ENCODE results near the gene PDSS2.

DNA sequence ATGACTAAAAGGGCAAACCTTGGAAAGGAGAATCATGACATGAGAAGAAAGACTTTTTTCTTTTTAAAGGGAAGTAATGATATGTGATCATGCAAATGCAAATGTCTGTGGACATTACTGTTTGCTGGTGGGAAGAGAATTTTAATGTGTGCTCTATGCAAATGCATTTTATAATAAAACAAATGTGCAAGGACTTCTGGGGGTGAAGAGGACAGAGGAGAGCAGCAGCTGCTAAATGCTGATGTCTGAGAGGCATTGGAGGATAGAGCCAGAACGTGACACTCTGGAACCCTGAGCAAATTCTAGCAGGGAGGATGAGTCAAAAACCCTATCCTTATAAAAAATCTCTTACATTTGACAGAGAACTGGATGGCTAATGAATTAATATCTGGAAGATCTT is 274.9 kb downstream of the PDSS2 start:
- TF ChIP-seq, protein P1, sequence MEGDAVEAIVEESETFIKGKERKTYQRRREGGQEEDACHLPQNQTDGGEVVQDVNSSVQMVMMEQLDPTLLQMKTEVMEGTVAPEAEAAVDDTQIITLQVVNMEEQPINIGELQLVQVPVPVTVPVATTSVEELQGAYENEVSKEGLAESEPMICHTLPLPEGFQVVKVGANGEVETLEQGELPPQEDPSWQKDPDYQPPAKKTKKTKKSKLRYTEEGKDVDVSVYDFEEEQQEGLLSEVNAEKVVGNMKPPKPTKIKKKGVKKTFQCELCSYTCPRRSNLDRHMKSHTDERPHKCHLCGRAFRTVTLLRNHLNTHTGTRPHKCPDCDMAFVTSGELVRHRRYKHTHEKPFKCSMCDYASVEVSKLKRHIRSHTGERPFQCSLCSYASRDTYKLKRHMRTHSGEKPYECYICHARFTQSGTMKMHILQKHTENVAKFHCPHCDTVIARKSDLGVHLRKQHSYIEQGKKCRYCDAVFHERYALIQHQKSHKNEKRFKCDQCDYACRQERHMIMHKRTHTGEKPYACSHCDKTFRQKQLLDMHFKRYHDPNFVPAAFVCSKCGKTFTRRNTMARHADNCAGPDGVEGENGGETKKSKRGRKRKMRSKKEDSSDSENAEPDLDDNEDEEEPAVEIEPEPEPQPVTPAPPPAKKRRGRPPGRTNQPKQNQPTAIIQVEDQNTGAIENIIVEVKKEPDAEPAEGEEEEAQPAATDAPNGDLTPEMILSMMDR (conservative IDR thresholded peaks at IDR 0.05 in 1 of 2, IDR thresholded peaks at IDR 0.05 in 1 of 2; ENCODE audit: extremely low read depth in 1 of 2, insufficient read depth in 1 of 2, low read depth in 1 of 2, low read length in 2 of 2) = no peak
- no peak for TF ChIP-seq EZH2 (IDR thresholded peaks at IDR 0.05; ENCODE audit: borderline replicate concordance, low read length)

Measured in mammary epithelial cell (primary cell).